ENCODE results near the gene EXOSC5.

Gene EXOSC5

DNA sequence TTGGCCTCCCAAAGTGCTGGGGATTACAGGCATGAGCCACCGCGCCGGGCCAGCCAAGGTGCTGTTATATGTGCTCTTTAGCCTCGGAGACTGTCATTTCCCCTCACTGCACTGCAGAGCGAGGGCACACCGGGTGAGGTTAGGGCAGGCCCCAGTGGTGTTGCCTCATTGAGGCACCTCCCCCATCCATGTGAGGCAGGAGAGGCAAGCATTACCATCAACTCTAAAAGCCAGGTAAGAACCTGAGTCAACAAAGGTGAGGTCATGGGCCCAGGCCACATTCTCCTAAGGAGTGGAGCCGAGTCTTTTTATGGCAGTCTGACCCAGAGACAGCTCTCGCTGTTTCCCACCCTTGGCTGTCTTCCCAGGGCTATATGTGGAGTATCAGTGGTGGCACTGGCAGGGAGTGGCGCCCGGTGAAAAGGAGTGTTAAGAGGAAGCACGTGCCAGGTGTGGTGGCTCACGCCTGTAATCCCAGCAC, 19.1 kb upstream of the EXOSC5 start:
- Histone ChIP-seq H3K4me3 (ENCODE audit: low read length, poor library complexity, severe bottlenecking) (no peak overlapping the region), H3K9me3 (ENCODE audit: insufficient read depth, low read depth, low read length) (no peaks in the 10 kb centered on the region), H3K4me2 (ENCODE audit: low read depth, low read length, poor library complexity, severe bottlenecking) (no peak overlapping the region), H4K20me1 (ENCODE audit: insufficient read depth, low read length, poor library complexity, severe bottlenecking) (no peaks in the 10 kb centered on the region), H2AFZ (ENCODE audit: low read length) (no peak overlapping the region), H3K36me3 (ENCODE audit: insufficient read depth, low read length) (peaks cover 24% of the 10 kb centered on the region; the same call in 1 of the 2 replicates), H3K9ac (ENCODE audit: low read depth, low read length, poor library complexity, severe bottlenecking) (no peak overlapping the region), H3K27me3 (ENCODE audit: insufficient read depth, low read length, poor library complexity, severe bottlenecking) (no peaks in the 10 kb centered on the region), H3K79me2 (ENCODE audit: insufficient read depth, low read length) (no peaks in the 10 kb centered on the region), H3K9me2 (replicated peaks; ENCODE audit: low read depth, low read length) (no peaks in the 10 kb centered on the region), H3K4me1 (ENCODE audit: insufficient read depth, low read length, poor library complexity, severe bottlenecking) (no peaks in the 10 kb centered on the region), H3F3A (ENCODE audit: low read depth) (no peaks in the 10 kb centered on the region)
- TF ChIP-seq, protein P1, sequence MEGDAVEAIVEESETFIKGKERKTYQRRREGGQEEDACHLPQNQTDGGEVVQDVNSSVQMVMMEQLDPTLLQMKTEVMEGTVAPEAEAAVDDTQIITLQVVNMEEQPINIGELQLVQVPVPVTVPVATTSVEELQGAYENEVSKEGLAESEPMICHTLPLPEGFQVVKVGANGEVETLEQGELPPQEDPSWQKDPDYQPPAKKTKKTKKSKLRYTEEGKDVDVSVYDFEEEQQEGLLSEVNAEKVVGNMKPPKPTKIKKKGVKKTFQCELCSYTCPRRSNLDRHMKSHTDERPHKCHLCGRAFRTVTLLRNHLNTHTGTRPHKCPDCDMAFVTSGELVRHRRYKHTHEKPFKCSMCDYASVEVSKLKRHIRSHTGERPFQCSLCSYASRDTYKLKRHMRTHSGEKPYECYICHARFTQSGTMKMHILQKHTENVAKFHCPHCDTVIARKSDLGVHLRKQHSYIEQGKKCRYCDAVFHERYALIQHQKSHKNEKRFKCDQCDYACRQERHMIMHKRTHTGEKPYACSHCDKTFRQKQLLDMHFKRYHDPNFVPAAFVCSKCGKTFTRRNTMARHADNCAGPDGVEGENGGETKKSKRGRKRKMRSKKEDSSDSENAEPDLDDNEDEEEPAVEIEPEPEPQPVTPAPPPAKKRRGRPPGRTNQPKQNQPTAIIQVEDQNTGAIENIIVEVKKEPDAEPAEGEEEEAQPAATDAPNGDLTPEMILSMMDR (conservative IDR thresholded peaks at IDR 0.05; ENCODE audit: low read length), result no peak
- no peak for TF ChIP-seq EZH2phosphoT487 (IDR thresholded peaks at IDR 0.05; ENCODE audit: borderline replicate concordance)

DNA sequence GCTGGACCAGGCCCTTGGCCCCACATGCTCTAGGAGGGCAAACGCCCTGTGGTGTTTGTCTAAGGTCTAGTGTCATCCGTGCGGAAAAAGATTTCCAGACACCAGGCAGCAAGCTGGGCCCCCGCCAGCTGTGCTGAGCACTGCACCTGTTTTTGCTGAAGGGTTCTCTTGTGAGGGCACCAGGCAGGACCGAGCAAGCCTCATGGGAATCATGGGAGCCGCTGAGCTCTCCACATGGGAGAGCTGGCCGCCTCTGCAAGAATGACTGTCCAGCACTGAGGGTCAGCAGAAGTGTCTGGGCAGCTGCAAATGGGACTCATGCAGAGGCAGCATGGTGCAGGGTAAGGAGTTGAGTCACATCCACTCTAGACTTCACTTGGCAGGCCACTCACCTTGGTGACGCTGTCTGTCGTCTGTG, 18.0 kb upstream of the EXOSC5 start:
- Histone ChIP-seq H4K20me1 (ENCODE audit: insufficient read depth, low read length, poor library complexity, severe bottlenecking) (no peaks in the 10 kb centered on the region), H3F3A (ENCODE audit: low read depth) (no peaks in the 10 kb centered on the region), H3K27me3 (ENCODE audit: insufficient read depth, low read length, poor library complexity, severe bottlenecking) (no peaks in the 10 kb centered on the region), H2AFZ (ENCODE audit: low read length) (no peak overlapping the region), H3K4me2 (ENCODE audit: low read depth, low read length, poor library complexity, severe bottlenecking) (no peak overlapping the region), H3K36me3 (ENCODE audit: insufficient read depth, low read length) (peaks cover 17% of the 10 kb centered on the region; the same call in 1 of the 2 replicates), H3K79me2 (ENCODE audit: insufficient read depth, low read length) (no peaks in the 10 kb centered on the region), H3K9me2 (replicated peaks; ENCODE audit: low read depth, low read length) (no peaks in the 10 kb centered on the region), H3K9ac (ENCODE audit: low read depth, low read length, poor library complexity, severe bottlenecking) (no peak overlapping the region), H3K9me3 (ENCODE audit: insufficient read depth, low read depth, low read length) (no peaks in the 10 kb centered on the region), H3K4me3 (ENCODE audit: low read length, poor library complexity, severe bottlenecking) (no peak overlapping the region), H3K4me1 (ENCODE audit: insufficient read depth, low read length, poor library complexity, severe bottlenecking) (no peaks in the 10 kb centered on the region)
- no peak for TF ChIP-seq EZH2phosphoT487 (IDR thresholded peaks at IDR 0.05; ENCODE audit: borderline replicate concordance)
- TF ChIP-seq, protein P1 (conservative IDR thresholded peaks at IDR 0.05; ENCODE audit: low read length), result no peak

DNA sequence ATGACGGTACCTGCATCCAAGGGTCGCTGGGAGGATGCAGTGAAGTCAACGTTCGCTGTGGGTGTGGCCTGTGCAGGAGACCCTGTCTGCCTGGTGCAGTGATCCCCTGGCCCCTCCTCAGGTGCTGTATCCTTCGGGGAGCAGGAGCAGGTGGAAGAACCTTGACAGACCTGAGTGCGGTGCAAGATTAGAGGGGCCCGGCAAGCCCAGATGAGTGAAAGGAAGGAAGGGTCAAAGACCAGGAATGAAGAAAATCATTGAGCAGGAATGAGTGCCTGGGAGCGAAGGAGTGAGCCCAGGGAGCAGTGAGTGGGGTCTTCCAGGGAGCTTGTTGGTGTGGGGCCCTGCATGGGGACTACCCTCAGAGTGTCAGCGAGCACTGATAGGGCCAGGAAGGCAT, 17.3 kb upstream of the EXOSC5 start:
- H3K4me2 ChIP-seq (ENCODE audit: low read depth, low read length, poor library complexity, severe bottlenecking), result no peak overlapping the region
- H3K9me2 ChIP-seq (replicated peaks; ENCODE audit: low read depth, low read length), result no peaks in the 10 kb centered on the region
- H3K4me3 ChIP-seq (ENCODE audit: low read length, poor library complexity, severe bottlenecking), result no peak overlapping the region
- H3K4me1 ChIP-seq (ENCODE audit: insufficient read depth, low read length, poor library complexity, severe bottlenecking), result no peaks in the 10 kb centered on the region
- no peaks in the 10 kb centered on the region for H4K20me1 ChIP-seq (ENCODE audit: insufficient read depth, low read length, poor library complexity, severe bottlenecking)
- H3K36me3 ChIP-seq (ENCODE audit: insufficient read depth, low read length), result peaks cover 13% of the 10 kb centered on the region; the same call in 1 of the 2 replicates
- TF ChIP-seq, protein P1 (conservative IDR thresholded peaks at IDR 0.05; ENCODE audit: low read length), result no peak
- no peak for TF ChIP-seq EZH2phosphoT487 (IDR thresholded peaks at IDR 0.05; ENCODE audit: borderline replicate concordance)
- no peak overlapping the region for H3K9ac ChIP-seq (ENCODE audit: low read depth, low read length, poor library complexity, severe bottlenecking)
- no peaks in the 10 kb centered on the region for H3K27me3 ChIP-seq (ENCODE audit: insufficient read depth, low read length, poor library complexity, severe bottlenecking)
- H2AFZ ChIP-seq (ENCODE audit: low read length), result no peak overlapping the region
- no peaks in the 10 kb centered on the region for H3K79me2 ChIP-seq (ENCODE audit: insufficient read depth, low read length)
- H3K9me3 ChIP-seq (ENCODE audit: insufficient read depth, low read depth, low read length), result no peaks in the 10 kb centered on the region
- H3F3A ChIP-seq (ENCODE audit: low read depth), result no peaks in the 10 kb centered on the region
